GM12878 (cell line): ENCODE measurements around the gene HOXC5.
A peak's percentile ranks its signal among the peaks of the same experiment; 100 is the strongest.

Experiments
- CREB1 ChIP-seq: IDR thresholded peaks from 2 replicates; pipeline ENCODE4 v1.6.1; 2012; ENCODE audit warnings: low read depth, mild to moderate bottlenecking, inconsistent platforms
- KDM1A ChIP-seq: fragments of 200-600 bp; sonication (generic); IDR thresholded peaks from 2 replicates; pipeline ENCODE4 v1.6.1; 2016; ENCODE audit warnings: borderline replicate concordance
- MXI1 ChIP-seq: fragments of 150-350 bp; IDR thresholded peaks from 2 replicates; pipeline ENCODE4 v1.6.1; 2011; ENCODE audit warnings: low read depth, mild to moderate bottlenecking, inconsistent platforms, low read length, improper control_type of control experiment
- TF ChIP-seq, protein P1 (sequence below), 3 experiments: IDR thresholded peaks in 2 of 3; conservative IDR thresholded peaks in 1 of 3; 2 replicates each; pipeline ENCODE4 v1.5.1; 2011; ENCODE audit warnings: low read depth in 3 of 3, low read length in 3 of 3, mild to moderate bottlenecking in 3 of 3, control low read depth in 2 of 3, moderate library complexity in 2 of 3, inconsistent platforms in 1 of 3, mixed read lengths in 1 of 3; ENCODE audit not compliant: control insufficient read depth in 2 of 3, insufficient read depth in 1 of 3; ENCODE audit errors: extremely low read depth in 1 of 3

DNA sequence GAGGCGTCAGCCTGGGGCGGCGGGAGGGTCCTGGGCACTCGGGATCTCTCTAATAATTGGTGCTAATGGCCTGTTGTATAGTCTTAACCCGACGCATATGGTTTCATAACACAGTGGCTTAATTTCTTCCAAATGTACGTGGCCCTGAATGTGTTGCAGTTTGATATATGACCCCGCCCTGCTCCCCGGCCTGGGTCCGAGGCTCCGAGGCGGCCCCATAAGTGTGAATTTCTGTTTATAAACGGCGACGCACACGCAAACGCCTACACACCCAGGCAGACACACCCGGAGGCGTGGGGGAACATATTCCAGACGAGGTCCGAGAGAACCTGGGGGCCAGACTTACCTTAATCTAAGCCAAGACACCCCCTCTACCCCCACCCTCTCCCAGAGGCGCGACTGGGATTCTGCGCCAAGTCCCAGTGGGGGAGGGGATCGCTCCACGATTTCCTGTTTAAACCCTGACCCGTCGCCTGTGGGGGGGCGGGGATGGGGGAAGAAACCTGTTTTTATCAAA lies 14.3 kb upstream of the HOXC5 start:
- 0 out of 2 replicates have a peak, but pooled peaks have one; percentile 11 for TF ChIP-seq CREB1
- no peak for TF ChIP-seq MXI1
- TF ChIP-seq KDM1A, result no peak
- TF ChIP-seq, protein P1, sequence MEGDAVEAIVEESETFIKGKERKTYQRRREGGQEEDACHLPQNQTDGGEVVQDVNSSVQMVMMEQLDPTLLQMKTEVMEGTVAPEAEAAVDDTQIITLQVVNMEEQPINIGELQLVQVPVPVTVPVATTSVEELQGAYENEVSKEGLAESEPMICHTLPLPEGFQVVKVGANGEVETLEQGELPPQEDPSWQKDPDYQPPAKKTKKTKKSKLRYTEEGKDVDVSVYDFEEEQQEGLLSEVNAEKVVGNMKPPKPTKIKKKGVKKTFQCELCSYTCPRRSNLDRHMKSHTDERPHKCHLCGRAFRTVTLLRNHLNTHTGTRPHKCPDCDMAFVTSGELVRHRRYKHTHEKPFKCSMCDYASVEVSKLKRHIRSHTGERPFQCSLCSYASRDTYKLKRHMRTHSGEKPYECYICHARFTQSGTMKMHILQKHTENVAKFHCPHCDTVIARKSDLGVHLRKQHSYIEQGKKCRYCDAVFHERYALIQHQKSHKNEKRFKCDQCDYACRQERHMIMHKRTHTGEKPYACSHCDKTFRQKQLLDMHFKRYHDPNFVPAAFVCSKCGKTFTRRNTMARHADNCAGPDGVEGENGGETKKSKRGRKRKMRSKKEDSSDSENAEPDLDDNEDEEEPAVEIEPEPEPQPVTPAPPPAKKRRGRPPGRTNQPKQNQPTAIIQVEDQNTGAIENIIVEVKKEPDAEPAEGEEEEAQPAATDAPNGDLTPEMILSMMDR (IDR thresholded peaks at IDR 0.05 in 2 of 3, conservative IDR thresholded peaks at IDR 0.05 in 1 of 3; ENCODE audit: control insufficient read depth in 2 of 3, extremely low read depth in 1 of 3, insufficient read depth in 1 of 3, low read depth in 3 of 3, low read length in 3 of 3), result no peak
